IMR-90 (cell line): ENCODE data around the gene AFAP1L2. TPM values are rescaled to one million over a fixed set of nuclear protein-coding genes. Genes with fewer than 3 reads are reported as not detected.
A peak's percentile ranks its signal among the peaks of the same experiment; 100 is the strongest.

Experiments used
- ATAC-seq: fragments of 200-7000 bp; cut with Tn5 transposase; 2 replicates; pipeline ENCODE4 v1.9.1; 2020; ENCODE audit warnings: low read depth, mild to moderate bottlenecking, moderate library complexity
- BruUV-seq: library from RNA; stranded (reverse); fragments of 400-500 nt; replicated peaks from 2 replicates; lab custom pipeline; 2021; lab: Mats Ljungman, UMichigan
- CTCF ChIA-PET: fragments of 300-600 bp; formaldehyde crosslinking; extraction: SDS; loops from one replicate; lab custom pipeline; 2021; ENCODE audit warnings: antibody characterized with exemption; lab: Yijun Ruan, JAX
- POLR2A ChIA-PET: fragments of 300-600 bp; sonication (Branson Sonifier 250); formaldehyde crosslinking; loops from one replicate; lab custom pipeline; 2022; ENCODE audit warnings: antibody characterized with exemption; ENCODE audit not compliant: unreplicated experiment; lab: Charles Lee
- DNase-seq: peaks from one replicate; pipeline ENCODE4 v3.0.0; 2013
- H2AFZ ChIP-seq: replicated peaks from 2 replicates; pipeline ENCODE3; 2013; ENCODE audit warnings: low read length, mild to moderate bottlenecking; ENCODE audit not compliant: poor library complexity
- H2AK5ac ChIP-seq: 2 replicates; pipeline ENCODE4 v1.6.1; 2013; ENCODE audit warnings: low read depth, low read length, inconsistent platforms
- H2AK9ac ChIP-seq: replicated peaks from 2 replicates; pipeline ENCODE3; 2013; ENCODE audit warnings: mild to moderate bottlenecking, low read depth, low read length, moderate library complexity; ENCODE audit not compliant: poor library complexity
- H2BK120ac ChIP-seq: 2 replicates; pipeline ENCODE4 v1.6.1; 2013; ENCODE audit warnings: low read depth, low read length, inconsistent platforms
- H2BK15ac ChIP-seq: 3 replicates; pipeline ENCODE4 v1.6.1; 2013; ENCODE audit warnings: low read depth, low read length, inconsistent platforms
- H2BK20ac ChIP-seq: 2 replicates; pipeline ENCODE4 v1.6.1; 2013; ENCODE audit warnings: low read depth, mild to moderate bottlenecking, inconsistent platforms, low read length, moderate library complexity
- H2BK5ac ChIP-seq: 2 replicates; pipeline ENCODE4 v1.6.1; 2013; ENCODE audit warnings: mild to moderate bottlenecking, low read depth, low read length, inconsistent platforms; ENCODE audit not compliant: poor library complexity, severe bottlenecking
- H3K14ac ChIP-seq: replicated peaks from 2 replicates; pipeline ENCODE4 v1.6.1; 2013; ENCODE audit warnings: low read depth, low read length, inconsistent platforms
- H3K18ac ChIP-seq: 2 replicates; pipeline ENCODE4 v1.6.1; 2013; ENCODE audit warnings: low read depth, low read length, control low read depth
- H3K23ac ChIP-seq: 2 replicates; pipeline ENCODE4 v1.6.1; 2013; ENCODE audit warnings: low read depth, low read length, inconsistent platforms
- H3K27ac ChIP-seq: 2 replicates; pipeline ENCODE4 v1.5.1; 2013; ENCODE audit warnings: mild to moderate bottlenecking, control low read depth, low read length; ENCODE audit not compliant: insufficient read depth
- H3K27me3 ChIP-seq: 2 replicates; pipeline ENCODE4 v1.6.1; 2013; ENCODE audit warnings: low read length; ENCODE audit not compliant: control insufficient read depth, insufficient read depth
- H3K36me3 ChIP-seq: 2 replicates; pipeline ENCODE4 v1.6.1; 2013; ENCODE audit warnings: low read length, mixed read lengths; ENCODE audit not compliant: control insufficient read depth, insufficient read depth
- H3K4ac ChIP-seq: 2 replicates; pipeline ENCODE4 v1.6.1; 2013; ENCODE audit warnings: low read depth, low read length, inconsistent platforms
- H3K4me1 ChIP-seq: 2 replicates; pipeline ENCODE4 v1.6.1; 2013; ENCODE audit warnings: low read length, mixed read lengths; ENCODE audit not compliant: control insufficient read depth, insufficient read depth
- H3K4me2 ChIP-seq: 2 replicates; pipeline ENCODE4 v1.6.1; 2013; ENCODE audit warnings: low read depth, mild to moderate bottlenecking, control low read depth, low read length, moderate library complexity
- H3K4me3 ChIP-seq: 2 replicates; pipeline ENCODE4 v1.5.1; 2013; ENCODE audit warnings: low read depth, mild to moderate bottlenecking, control low read depth, low read length, moderate library complexity; ENCODE audit not compliant: insufficient read depth
- H3K56ac ChIP-seq: 2 replicates; pipeline ENCODE4 v1.6.1; 2013; ENCODE audit warnings: low read length, inconsistent platforms; ENCODE audit not compliant: insufficient read depth; ENCODE audit errors: extremely low read depth
- H3K79me1 ChIP-seq, 2 experiments: 2 replicates each; pipeline ENCODE4 v1.6.1; 2013; ENCODE audit warnings: low read length in 2 of 2, inconsistent platforms in 1 of 2, low read depth in 1 of 2
- H3K9ac ChIP-seq: 2 replicates; pipeline ENCODE4 v1.6.1; 2013; ENCODE audit warnings: low read depth, low read length, control low read depth
- H3K9me1 ChIP-seq: 2 replicates; pipeline ENCODE4 v1.6.1; 2013; ENCODE audit warnings: low read length, inconsistent platforms; ENCODE audit not compliant: insufficient read depth
- H3K9me3 ChIP-seq: 2 replicates; pipeline ENCODE4 v1.6.1; 2013; ENCODE audit warnings: low read length; ENCODE audit not compliant: control insufficient read depth, insufficient read depth
- H4K20me1 ChIP-seq: 2 replicates; pipeline ENCODE4 v1.6.1; 2013; ENCODE audit warnings: low read length, inconsistent platforms; ENCODE audit not compliant: insufficient read depth
- H4K5ac ChIP-seq: 2 replicates; pipeline ENCODE4 v1.6.1; 2013; ENCODE audit warnings: mild to moderate bottlenecking, low read depth, low read length, control low read depth
- H4K8ac ChIP-seq, 2 experiments: 2 replicates each; pipeline ENCODE4 v1.6.1; 2013; ENCODE audit warnings: low read depth in 2 of 2, low read length in 2 of 2, control low read depth in 1 of 2, inconsistent platforms in 1 of 2
- H4K91ac ChIP-seq: 2 replicates; pipeline ENCODE4 v1.6.1; 2013; ENCODE audit warnings: low read depth, low read length, inconsistent platforms; ENCODE audit not compliant: insufficient read depth
- CTCF ChIP-seq: conservative IDR thresholded peaks from 2 replicates; pipeline ENCODE4 v1.5.1; 2012; ENCODE audit warnings: mild to moderate bottlenecking, low read depth, low read length, improper control_type of control experiment
- MAZ ChIP-seq: IDR thresholded peaks from 2 replicates; pipeline ENCODE4 v1.6.1; 2012; ENCODE audit warnings: low read depth, mild to moderate bottlenecking, low read length, improper control_type of control experiment, moderate library complexity, borderline replicate concordance
- WGBS, 2 experiments: methylation state at CpG; one replicate each; pipeline versions ENCODE4 v1.1.5 to v1.1.7; 2013; ENCODE audit warnings: missing lambda C conversion rate in 2 of 2; ENCODE audit not compliant: insufficient read length in 1 of 2; ENCODE audit errors: extremely low coverage in 2 of 2; 5-methylcytosine and 5-hydroxymethylcytosine counted together
- dilution Hi-C: fragments of 300-500 bp; cut with HindIII; formaldehyde crosslinking; loops from one replicate; pipeline ENCODE4 v1.14.3; 2018; ENCODE audit warnings: low sequenced_read_pairs; ENCODE audit not compliant: unreplicated experiment
- in situ Hi-C: fragments of 300-500 bp; cut with MboI; formaldehyde crosslinking; loops from 3 replicates; pipeline ENCODE4 v1.14.3; 2019; ENCODE audit warnings: low sequenced_read_pairs, inconsistent platforms, mixed read lengths
- intact Hi-C: fragments of 100-400 bp; cut with micrococcal nuclease; formaldehyde crosslinking; loops from 2 replicates; pipeline ENCODE4 v1.10.0; 2022
- polyA plus RNA-seq, 3 experiments: library from polyadenylated mRNA; depleted of rRNA; stranded (reverse); fragments of >200 nt; gene quantifications; 2 replicates each; pipeline ENCODE4 v1.2.3, GENCODE V29; 2012; ENCODE audit warnings: low replicate concordance in 1 of 3
- total RNA-seq: library from RNA; depleted of rRNA; stranded (reverse); fragments of >200 nt; gene quantifications from 2 replicates; pipeline ENCODE4 v1.2.3, GENCODE V29; 2012

Gene AFAP1L2
- total and polyA plus RNA-seq, 2 of the 4 experiments (the other 2 are of a cell fraction) = under 0.01 to 0.10 TPM

DNA sequence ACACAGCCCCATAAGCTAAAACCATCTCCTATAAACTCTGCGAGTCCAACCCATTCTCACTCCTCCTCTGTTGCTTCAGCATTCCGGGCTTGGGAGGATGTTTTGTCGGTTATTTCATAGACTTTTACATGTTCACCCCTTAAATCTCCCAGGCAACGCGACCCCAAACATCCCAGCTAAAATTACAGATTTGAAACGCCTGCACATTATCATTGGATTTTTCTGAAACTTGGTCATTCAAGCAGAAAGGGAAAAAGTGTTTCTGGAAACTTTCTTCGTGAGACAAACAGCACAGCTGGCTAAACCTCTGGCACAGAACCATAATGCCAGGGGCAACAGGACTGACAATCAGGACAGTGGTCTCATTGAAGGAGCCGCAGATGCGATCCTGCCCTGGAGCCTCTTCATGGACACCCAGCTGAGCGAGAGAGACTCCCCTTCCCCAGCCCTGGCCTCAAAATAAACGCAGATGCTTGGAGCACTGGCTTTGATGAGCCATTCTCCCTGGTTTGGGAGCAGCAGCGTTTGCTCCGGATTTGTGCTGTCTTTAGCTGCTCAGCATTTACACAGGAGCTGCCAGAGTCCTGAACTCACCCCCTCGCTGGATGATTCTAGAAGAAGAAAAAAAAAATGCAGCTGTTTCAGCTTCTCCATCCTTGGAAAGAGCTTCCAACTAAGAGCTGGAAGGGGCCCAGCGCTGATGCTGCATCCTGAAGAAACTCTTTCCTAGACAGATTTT lies 30.1 kb downstream of the AFAP1L2 start:
- in situ Hi-C loops = no loop called here
- CTCF ChIA-PET = interaction anchor here (0.6 to 1.4 kb wide), 2 partner anchors 13 to 372 kb away, joined by 4 read pairs; no protein-coding TSS in a partner anchor
- Histone ChIP-seq H2BK20ac (no peak overlapping the region), H3K14ac (no peak overlapping the region), H4K5ac (no peak overlapping the region), H3K27me3 (peaks cover 24% of the 10 kb centered on the region), H4K20me1 (no peaks in the 10 kb centered on the region), H2BK5ac (no peak overlapping the region), H3K18ac (no peak overlapping the region), H2AFZ (peak overlapping the region; percentile 51), H2AK9ac (peak overlapping the region; percentile 74), H3K56ac (no peak overlapping the region), H3K36me3 (no peaks in the 10 kb centered on the region), H3K27ac (no peak overlapping the region), H3K9me1 (no peaks in the 10 kb centered on the region), H3K23ac (no peak overlapping the region), H3K4me3 (no peak overlapping the region), H3K4me2 (no peak overlapping the region; the same call in 1 of the 2 replicates), H2BK15ac (no peak overlapping the region), H3K79me1 (no peaks in the 10 kb centered on the region), H3K9ac (no peak overlapping the region), H3K9me3 (no peaks in the 10 kb centered on the region), H2AK5ac (no peak overlapping the region), H4K91ac (no peak overlapping the region), H2BK120ac (no peak overlapping the region), H4K8ac (no peak overlapping the region), H3K4ac (no peak overlapping the region), H3K4me1 (peaks cover 2% of the 10 kb centered on the region; the same call in 1 of the 2 replicates)
- POLR2A ChIA-PET = no interaction called here
- dilution Hi-C loops = no loop called here
- TF ChIP-seq MAZ (no peak), CTCF (no peak)
- ATAC-seq = peak; percentile 57; the same call in 1 of the 2 replicates
- intact Hi-C loops = no loop called here
- peak; percentile 17 for DNase-seq
- no TSS peak for BruUV-seq
- WGBS, 2 experiments = 10% methylated on average over 2 of the region's 15 CpGs; no CpG with 5 or more reads in 1 of the 2 experiments
